SK-N-MC (cell line): ENCODE measurements around the gene RNF166.

ENCODE experiments used
- EZH2 ChIP-seq: fragments of 200-600 bp; sonication (generic); IDR thresholded peaks from one replicate; pipeline ENCODE4 v1.6.1; 2017; ENCODE audit warnings: antibody characterized with exemption
- POLR2AphosphoS5 ChIP-seq: IDR thresholded peaks from 2 replicates; pipeline ENCODE4 v1.6.1; 2012; ENCODE audit warnings: mild to moderate bottlenecking, low read depth, low read length, borderline replicate concordance

DNA sequence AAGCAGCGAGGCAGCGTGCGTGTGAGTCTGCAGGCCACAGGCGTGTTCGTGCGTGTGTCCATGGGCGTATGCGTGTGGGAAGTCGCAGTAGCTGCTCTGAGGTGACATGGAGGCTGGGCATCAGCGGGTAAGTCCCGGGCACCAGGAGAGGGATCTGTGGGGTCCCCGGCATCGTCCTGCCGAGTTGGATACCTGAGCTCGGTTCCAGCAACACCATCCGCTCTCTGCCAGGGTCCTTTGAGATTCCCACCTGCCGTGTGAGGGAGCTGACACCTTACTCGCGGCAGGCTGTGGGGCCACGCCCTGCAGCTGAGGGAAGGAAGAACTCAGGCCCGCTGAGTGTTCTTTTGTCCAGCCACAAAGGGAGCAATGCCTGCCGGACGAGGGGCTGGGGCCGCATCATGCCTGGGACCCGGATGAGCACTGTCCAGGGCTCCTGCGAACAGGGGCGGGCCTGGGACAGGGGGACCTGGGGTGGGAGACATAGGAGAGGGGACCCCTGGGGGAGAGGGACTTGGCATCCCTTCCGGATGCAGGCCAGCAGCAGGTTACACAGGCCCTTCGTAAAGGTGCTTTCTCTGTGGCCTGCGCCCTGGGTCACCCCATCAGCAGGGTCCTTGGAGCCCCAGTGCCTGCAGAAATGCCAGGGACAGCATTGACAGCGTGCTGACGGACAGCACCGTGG is 14.9 kb downstream of the RNF166 start:
- no peak for TF ChIP-seq EZH2
- no peak for TF ChIP-seq POLR2AphosphoS5
